Mesodermal cell (in vitro differentiated cells): ENCODE results near the gene TMOD2.

Experiments used
- H3K27ac ChIP-seq: 2 replicates; pipeline ENCODE4 v1.7.0; 2013; ENCODE audit warnings: mild to moderate bottlenecking, low read depth, low read length, moderate library complexity; ENCODE audit not compliant: severe bottlenecking
- H3K36me3 ChIP-seq: 2 replicates; pipeline ENCODE4 v1.7.1; 2013; ENCODE audit warnings: mild to moderate bottlenecking, low read length, moderate library complexity; ENCODE audit not compliant: control insufficient read depth, insufficient read depth
- H3K4me1 ChIP-seq: one replicate; pipeline ENCODE4 v1.7.1; 2013; ENCODE audit warnings: mild to moderate bottlenecking, low read length; ENCODE audit not compliant: insufficient read depth, control insufficient read depth, poor library complexity, severe bottlenecking
- H3K4me3 ChIP-seq: 2 replicates; pipeline ENCODE4 v1.7.0; 2013; ENCODE audit warnings: low read length, control low read depth, mild to moderate bottlenecking; ENCODE audit not compliant: insufficient read depth, poor library complexity, severe bottlenecking; ENCODE audit errors: extremely low read depth
- H3K9me3 ChIP-seq: 2 replicates; pipeline ENCODE4 v1.7.1; 2013; ENCODE audit warnings: mild to moderate bottlenecking, low read length, moderate library complexity; ENCODE audit not compliant: control insufficient read depth
- WGBS, 2 experiments: methylation state at CpG; one replicate each; pipeline ENCODE4 v1.1.5; 2013; ENCODE audit warnings: missing lambda C conversion rate in 2 of 2; ENCODE audit not compliant: insufficient coverage in 2 of 2; 5-methylcytosine and 5-hydroxymethylcytosine counted together

The TMOD2 gene

GRCh38 chr15:51720201-51720995, 31.0 kb upstream of the TMOD2 start:
- H3K9me3 ChIP-seq = no peaks in the 10 kb centered on the region
- H3K36me3 ChIP-seq = no peaks in the 10 kb centered on the region
- 63 to 75% methylated on average over 3 to 6 of the region's 8 CpGs for WGBS, 2 experiments
- H3K4me1 ChIP-seq = peaks cover 17% of the 10 kb centered on the region
- H3K27ac ChIP-seq = no peak overlapping the region
- no peak overlapping the region for H3K4me3 ChIP-seq

GRCh38 chr15:51721199-51721960, 30.0 kb upstream of the TMOD2 start:
- H3K4me1 ChIP-seq = peaks cover 25% of the 10 kb centered on the region
- H3K4me3 ChIP-seq = no peak overlapping the region
- no peaks in the 10 kb centered on the region for H3K9me3 ChIP-seq
- WGBS, 2 experiments = 83 to 86% methylated on average over 2 to 3 of the region's 5 CpGs
- no peaks in the 10 kb centered on the region for H3K36me3 ChIP-seq
- H3K27ac ChIP-seq = no peak overlapping the region

- no CpG with 5 or more reads among the region's 2 CpGs for WGBS, 2 experiments
- H3K9me3 ChIP-seq = no peaks in the 10 kb centered on the region
- H3K4me1 ChIP-seq = peaks cover 42% of the 10 kb centered on the region
- H3K27ac ChIP-seq = peak overlapping the region; percentile 36
- no peaks in the 10 kb centered on the region for H3K36me3 ChIP-seq
- no peak overlapping the region for H3K4me3 ChIP-seq
Measured at GRCh38 chr15:51724199-51724598, 27.2 kb upstream of the TMOD2 start.

- H3K36me3 ChIP-seq = no peaks in the 10 kb centered on the region
- no peaks in the 10 kb centered on the region for H3K9me3 ChIP-seq
- peaks cover 42% of the 10 kb centered on the region for H3K4me1 ChIP-seq
- H3K27ac ChIP-seq = peak overlapping the region; percentile 55
- WGBS, 2 experiments = no CpG with 5 or more reads among the region's 1 CpG
- H3K4me3 ChIP-seq = no peak overlapping the region
Measured at GRCh38 chr15:51724673-51725072, 26.7 kb upstream of the TMOD2 start.

- no peaks in the 10 kb centered on the region for H3K36me3 ChIP-seq
- no peaks in the 10 kb centered on the region for H3K9me3 ChIP-seq
- H3K27ac ChIP-seq = peak overlapping the region; percentile 96
- no peak overlapping the region for H3K4me3 ChIP-seq
- peaks cover 43% of the 10 kb centered on the region for H3K4me1 ChIP-seq
- 6 to 7% methylated on average over 3 to 4 of the region's 5 CpGs for WGBS, 2 experiments
Measured at GRCh38 chr15:51726302-51727073, 24.9 kb upstream of the TMOD2 start.

GRCh38 chr15:51727141-51727897, 24.1 kb upstream of the TMOD2 start:
- no peak overlapping the region for H3K4me3 ChIP-seq
- peak overlapping the region; percentile 96 for H3K27ac ChIP-seq
- WGBS, 2 experiments = 71 to 72% methylated on average over 1 to 3 of the region's 4 CpGs
- no peaks in the 10 kb centered on the region for H3K9me3 ChIP-seq
- peaks cover 46% of the 10 kb centered on the region for H3K4me1 ChIP-seq
- no peaks in the 10 kb centered on the region for H3K36me3 ChIP-seq

- peaks cover 42% of the 10 kb centered on the region for H3K4me1 ChIP-seq
- H3K9me3 ChIP-seq = no peaks in the 10 kb centered on the region
- H3K36me3 ChIP-seq = no peaks in the 10 kb centered on the region
- whole genome bisulfite sequencing, 2 experiments = 84 to 93% methylated on average over 4 to 5 of the region's 5 CpGs
- H3K4me3 ChIP-seq = no peak overlapping the region
- H3K27ac ChIP-seq = peak overlapping the region; percentile 70
Measured at GRCh38 chr15:51731549-51732267, 19.7 kb upstream of the TMOD2 start.

- 94 to 100% methylated on average over 2 of the region's 2 CpGs for WGBS, 2 experiments
- H3K9me3 ChIP-seq = no peaks in the 10 kb centered on the region
- H3K36me3 ChIP-seq = no peaks in the 10 kb centered on the region
- peaks cover 33% of the 10 kb centered on the region for H3K4me1 ChIP-seq
- no peak overlapping the region for H3K27ac ChIP-seq
- H3K4me3 ChIP-seq = no peak overlapping the region
Measured at GRCh38 chr15:51732646-51733045, 18.8 kb upstream of the TMOD2 start.

GRCh38 chr15:51735228-51736010, 16.0 kb upstream of the TMOD2 start:
- Histone ChIP-seq H3K4me1 (peaks cover 29% of the 10 kb centered on the region), H3K36me3 (no peaks in the 10 kb centered on the region), H3K4me3 (no peak overlapping the region), H3K9me3 (no peaks in the 10 kb centered on the region), H3K27ac (no peak overlapping the region)
- WGBS, 2 experiments = 80 to 81% methylated on average over 1 to 3 of the region's 5 CpGs
